PC-3 (cell line): Measurements from ENCODE around the gene PRKRIP1. TPM values are rescaled to one million over a fixed set of nuclear protein-coding genes. Genes with fewer than 3 reads are reported as not detected.
"Not testable (repeated sequence)": the region's sequence is repeated elsewhere in the genome, so short reads cannot be mapped to it uniquely, and the experiment has no call there.

Experiments
- ATAC-seq: fragments of 200-7000 bp; cut with Tn5 transposase; 2 replicates; pipeline ENCODE4 v1.9.1; 2020; ENCODE audit warnings: mild to moderate bottlenecking, moderate library complexity
- BruUV-seq: library from RNA; stranded (reverse); fragments of 400-500 nt; replicated peaks from 2 replicates; lab custom pipeline; 2021; lab: Mats Ljungman, UMichigan
- CTCF ChIA-PET: fragments of 300-600 bp; sonication (Branson Sonifier 250); formaldehyde crosslinking; loops from one replicate; lab custom pipeline; 2022; ENCODE audit warnings: antibody characterized with exemption; lab: Charles Lee
- POLR2A ChIA-PET: fragments of 300-600 bp; sonication (Branson Sonifier 250); formaldehyde crosslinking; loops from one replicate; lab custom pipeline; 2022; ENCODE audit warnings: antibody characterized with exemption; ENCODE audit not compliant: unreplicated experiment; lab: Charles Lee
- DNase-seq: peaks from one replicate; pipeline ENCODE4 v3.0.0-alpha.2; 2015
- H2AFZ ChIP-seq: fragments of 300-600 bp; sonication (generic); 2 replicates; pipeline ENCODE4 v1.6.0; 2016; ENCODE audit warnings: antibody characterized with exemption, low read length
- H3F3A ChIP-seq: fragments of 300-600 bp; sonication (generic); one replicate; pipeline ENCODE4 v1.6.0; 2017; ENCODE audit warnings: antibody characterized with exemption, low read length, control low read depth, mild to moderate bottlenecking; ENCODE audit not compliant: unreplicated experiment
- H3K27ac ChIP-seq: fragments of 300-600 bp; sonication (generic); 2 replicates; pipeline ENCODE4 v1.5.1; 2016; ENCODE audit warnings: mild to moderate bottlenecking, low read length
- H3K27me3 ChIP-seq: fragments of 300-600 bp; sonication (generic); 2 replicates; pipeline ENCODE4 v1.6.1; 2016; ENCODE audit warnings: low read length, mixed read lengths
- H3K36me3 ChIP-seq: fragments of 300-600 bp; sonication (generic); 2 replicates; pipeline ENCODE4 v1.6.1; 2016; ENCODE audit warnings: low read depth, mixed run types, low read length, mixed read lengths
- H3K4me1 ChIP-seq: fragments of 300-600 bp; sonication (generic); 2 replicates; pipeline ENCODE4 v1.5.1; 2016; ENCODE audit warnings: low read length; ENCODE audit not compliant: insufficient read depth
- H3K4me2 ChIP-seq: fragments of 300-600 bp; sonication (generic); 2 replicates; pipeline ENCODE4 v1.6.0; 2016; ENCODE audit warnings: low read length
- H3K4me3 ChIP-seq: fragments of 300-600 bp; sonication (generic); 2 replicates; pipeline ENCODE4 v1.5.1; 2016; ENCODE audit warnings: mild to moderate bottlenecking, low read length, mixed read lengths
- H3K79me2 ChIP-seq: fragments of 300-600 bp; sonication (generic); 2 replicates; pipeline ENCODE4 v1.6.1; 2017; ENCODE audit warnings: low read length, mixed read lengths
- H3K9ac ChIP-seq: fragments of 300-600 bp; sonication (generic); 2 replicates; pipeline ENCODE4 v1.6.0; 2016; ENCODE audit warnings: mild to moderate bottlenecking, low read length
- H3K9me2 ChIP-seq: fragments of 300-600 bp; sonication (generic); replicated peaks from 2 replicates; pipeline ENCODE4 v1.6.1; 2016; ENCODE audit warnings: mixed run types, low read length, mixed read lengths
- H3K9me3 ChIP-seq: fragments of 300-600 bp; sonication (generic); 2 replicates; pipeline ENCODE4 v1.6.1; 2016; ENCODE audit warnings: low read length, mixed read lengths
- H4K20me1 ChIP-seq: fragments of 300-600 bp; sonication (generic); 2 replicates; pipeline ENCODE4 v1.6.1; 2016; ENCODE audit warnings: low read length, mixed read lengths
- CTCF ChIP-seq: fragments of 300-600 bp; sonication (generic); conservative IDR thresholded peaks from 2 replicates; pipeline ENCODE4 v1.5.1; 2017; ENCODE audit warnings: antibody characterized with exemption, low read depth, mild to moderate bottlenecking, low read length
- EZH2 ChIP-seq: fragments of 300-600 bp; sonication (generic); IDR thresholded peaks from one replicate; pipeline ENCODE4 v1.6.1; 2017; ENCODE audit warnings: antibody characterized with exemption, mild to moderate bottlenecking, low read length; ENCODE audit not compliant: unreplicated experiment
- EZH2phosphoT487 ChIP-seq: fragments of 300-600 bp; sonication (generic); IDR thresholded peaks from 2 replicates; pipeline ENCODE4 v1.6.1; 2018; ENCODE audit warnings: mild to moderate bottlenecking, antibody characterized with exemption, low read length, borderline replicate concordance
- intact Hi-C: fragments of 100-400 bp; cut with micrococcal nuclease; formaldehyde crosslinking; loops from 2 replicates; pipeline ENCODE4 v1.9.0; 2023
- total RNA-seq: library from RNA; depleted of rRNA; stranded (reverse); fragments of >200 nt; gene quantifications from 2 replicates; pipeline ENCODE4 v1.2.3, GENCODE V29; 2014

The PRKRIP1 gene
- total RNA-seq, 1 experiment from 2014 or later: 28.9 TPM

GRCh38 chr7:102472126-102473041, 76.2 kb downstream of the PRKRIP1 start:
- H3K4me1 ChIP-seq: no peaks in the 10 kb centered on the region
- POLR2A ChIA-PET: interaction anchor here (0.6 kb wide), 1 partner anchor 102 kb away, joined by 9 read pairs; no protein-coding TSS in a partner anchor
- no peaks in the 10 kb centered on the region for H4K20me1 ChIP-seq
- H2AFZ ChIP-seq: no peak overlapping the region
- DNase-seq: no peak
- no peak overlapping the region for H3K27ac ChIP-seq
- no peaks in the 10 kb centered on the region; the same call in 1 of the 2 replicates for H3K36me3 ChIP-seq
- H3K79me2 ChIP-seq: no peaks in the 10 kb centered on the region
- no peaks in the 10 kb centered on the region for H3K9me3 ChIP-seq
- H3K9me2 ChIP-seq: no peaks in the 10 kb centered on the region
- no peaks in the 10 kb centered on the region for H3F3A ChIP-seq
- no peaks in the 10 kb centered on the region for H3K27me3 ChIP-seq
- no peak overlapping the region for H3K4me2 ChIP-seq
- CTCF ChIA-PET: no interaction called here
- intact Hi-C loops: no loop called here
- H3K9ac ChIP-seq: no peak overlapping the region
- TSS peak; percentile 12 for BruUV-seq
- ATAC-seq: no peak; the same call in 1 of the 2 replicates
- no peak for TF ChIP-seq EZH2phosphoT487
- TF ChIP-seq EZH2: no peak
- no peak overlapping the region for H3K4me3 ChIP-seq

GRCh38 chr7:102473271-102473991, 77.3 kb downstream of the PRKRIP1 start:
- H3K9ac ChIP-seq: no peak overlapping the region
- intact Hi-C loops: no loop called here
- no peaks in the 10 kb centered on the region for H3K9me3 ChIP-seq
- H3K79me2 ChIP-seq: no peaks in the 10 kb centered on the region
- no peaks in the 10 kb centered on the region for H3F3A ChIP-seq
- CTCF ChIA-PET: no interaction called here
- no peak overlapping the region for H3K4me2 ChIP-seq
- H3K36me3 ChIP-seq: no peaks in the 10 kb centered on the region; the same call in 1 of the 2 replicates
- no peak overlapping the region for H3K27ac ChIP-seq
- no peak overlapping the region for H2AFZ ChIP-seq
- DNase-seq: no peak
- no peak overlapping the region for H3K4me3 ChIP-seq
- H4K20me1 ChIP-seq: no peaks in the 10 kb centered on the region
- H3K9me2 ChIP-seq: no peaks in the 10 kb centered on the region
- no TSS peak for BruUV-seq
- TF ChIP-seq CTCF (no peak), EZH2phosphoT487 (no peak), EZH2 (no peak)
- POLR2A ChIA-PET: no interaction called here
- no peaks in the 10 kb centered on the region for H3K27me3 ChIP-seq
- no peaks in the 10 kb centered on the region for H3K4me1 ChIP-seq
- no peak for ATAC-seq

- H3K4me3 ChIP-seq, H2AFZ ChIP-seq, POLR2A ChIA-PET, ATAC-seq, H3F3A ChIP-seq, intact Hi-C loops, H3K27me3 ChIP-seq, H3K27ac ChIP-seq, H3K9me3 ChIP-seq, DNase-seq, H4K20me1 ChIP-seq, BruUV-seq, H3K4me1 ChIP-seq, H3K9ac ChIP-seq, CTCF ChIA-PET, H3K4me2 ChIP-seq, H3K36me3 ChIP-seq, H3K79me2 ChIP-seq, H3K9me2 ChIP-seq: not testable (repeated sequence)
Observed at GRCh38 chr7:102474116-102474515, 78.0 kb downstream of the PRKRIP1 start.

- H3K9ac ChIP-seq, DNase-seq, H4K20me1 ChIP-seq, ATAC-seq, H3K36me3 ChIP-seq, H3K4me1 ChIP-seq, CTCF ChIA-PET, H3K27ac ChIP-seq, H3K79me2 ChIP-seq, intact Hi-C loops, BruUV-seq, H3F3A ChIP-seq, H3K27me3 ChIP-seq, POLR2A ChIA-PET, H3K9me3 ChIP-seq, H3K4me2 ChIP-seq, H3K4me3 ChIP-seq, H3K9me2 ChIP-seq, H2AFZ ChIP-seq: not testable (repeated sequence)
Observed at GRCh38 chr7:102474736-102475435, 78.7 kb downstream of the PRKRIP1 start.
